Psoas muscle (tissue), 8 donors: ENCODE results near the gene PBX1. TPM values are rescaled to one million over a fixed set of nuclear protein-coding genes. Genes with fewer than 3 reads are reported as not detected.
A peak's percentile ranks its signal among the peaks of the same experiment; 100 is the strongest.

Experiments
- ATAC-seq, 4 donors: fragments of 200-7000 bp; cut with Tn5 transposase; one replicate each; pipeline ENCODE4 v1.9.1; 2020; ENCODE audit warnings: moderate library complexity in 3 of 4, mild to moderate bottlenecking in 2 of 4
- DNase-seq, 2 donors: peaks; one replicate each; pipeline ENCODE4 v3.0.0-alpha.2; 2020
- H3K27ac ChIP-seq: fragments of 200-600 bp; one replicate; pipeline ENCODE4 v1.8.0; 2022
- H3K27me3 ChIP-seq, 3 donors: fragments of 200-600 bp in 1 of 3; one replicate each; pipeline versions ENCODE4 v1.6.1 to v1.8.0; 2013 to 2022; ENCODE audit warnings: low read length in 2 of 3, mild to moderate bottlenecking in 2 of 3, moderate library complexity in 1 of 3; ENCODE audit not compliant: insufficient read depth in 3 of 3
- H3K36me3 ChIP-seq, 2 donors: fragments of 200-600 bp in 1 of 2; one replicate each; pipeline versions ENCODE4 v1.6.1 to v1.8.0; 2013 to 2022; ENCODE audit warnings: low read depth in 1 of 2, mild to moderate bottlenecking in 1 of 2, moderate library complexity in 1 of 2; ENCODE audit not compliant: insufficient read depth in 1 of 2
- H3K4me1 ChIP-seq: fragments of 200-600 bp; one replicate; pipeline ENCODE4 v1.8.0; 2022
- H3K4me3 ChIP-seq: fragments of 200-600 bp; one replicate; pipeline ENCODE4 v1.8.0; 2022; ENCODE audit warnings: mild to moderate bottlenecking
- H3K9me3 ChIP-seq: fragments of 200-600 bp; one replicate; pipeline ENCODE4 v1.8.0; 2022
- CTCF ChIP-seq: fragments of 200-600 bp; IDR thresholded peaks from one replicate; pipeline ENCODE4 v1.8.0; 2022; ENCODE audit warnings: antibody characterized with exemption
- WGBS, 3 donors: extraction: QIAGEN DNeasy Blood & Tissue Kit; methylation state at CpG; one replicate each; pipeline versions ENCODE4 v1.1.6 to v1.1.7; 2013; 5-methylcytosine and 5-hydroxymethylcytosine counted together
- intact Hi-C, 2 donors: fragments of 100-400 bp; cut with DNase I; formaldehyde crosslinking; loops; one replicate each; pipeline versions ENCODE4 v1.11.0 to v1.14.2; 2022
- polyA plus RNA-seq, 3 donors: library from polyadenylated mRNA; stranded (reverse); fragments of 200-250 nt; gene quantifications; one replicate each; pipeline ENCODE4 v1.2.3, GENCODE V29; 2013
- total RNA-seq, 4 donors: library from RNA; stranded (reverse); fragmentation: NEBNext Ultra II Directional in 2 of 4; extraction: Animal tissue kit (Norgen Biotek cat#: 25700) in 2 of 4; gene quantifications; one replicate each; pipeline versions ENCODE4 v1.2.1 to v1.2.4, GENCODE V29; 2021 to 2023
- donor health status: healthy with polysubstance abuse.
- donor health status: DM: no; HTN: no; CAD: no; lungs with moderate emphysema.
- donor health status: Bipolar disorder and iron deficiency.
- donor health status: healthy.
- donor health status: DM: yes; HTN: yes; CAD: no.
- donor health status: DM: no; HTN: no; CAD: no.
- donor health status: DM: no; HTN: no; CAD: no.
- donor health status: DM: yes; HTN: yes; CAD: no.

The PBX1 gene
- total and polyA plus RNA-seq, 7 donors: 10.6 to 69.9 (median 59.3) TPM

DNA sequence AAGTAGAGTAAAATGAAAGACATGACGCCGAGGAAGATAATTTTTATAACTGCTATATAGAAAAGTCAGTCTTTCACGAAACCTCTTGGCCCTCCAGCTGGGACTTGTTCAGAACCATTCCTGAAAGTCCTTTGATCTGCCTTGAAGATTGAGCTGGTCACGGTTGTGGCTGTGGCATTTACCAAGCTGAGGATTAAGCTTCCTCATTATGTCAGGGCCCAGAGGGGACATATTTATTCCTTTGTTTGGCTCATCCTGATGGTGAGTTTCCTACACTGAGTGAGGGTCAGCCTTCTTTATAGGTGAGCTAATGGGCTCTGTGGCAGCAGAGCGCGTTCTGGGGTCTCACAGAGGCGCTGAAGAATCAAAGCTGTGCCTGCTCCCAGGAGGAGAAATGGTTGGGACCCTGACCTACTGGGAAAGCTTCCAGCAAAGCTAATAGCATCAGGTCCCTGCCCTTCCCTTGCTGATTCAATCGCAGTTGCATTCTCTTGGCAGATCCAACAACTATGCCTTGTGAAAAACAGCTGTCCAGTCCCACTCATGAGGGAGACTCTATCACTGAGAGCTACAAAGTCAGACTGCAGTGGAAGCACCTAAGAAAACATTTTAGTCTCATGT lies 43.2 kb upstream of the PBX1 start:
- peak; percentile 59 to 77 (median 70) for ATAC-seq
- intact Hi-C loops: loop anchor here in 1 of 2 donors (5.0 kb wide), 1 partner anchor 41 kb away; the partner anchor contains the start of gene PBX1
- H3K27ac ChIP-seq: peak overlapping the region; percentile 64

GRCh38 chr1:164516591-164516990 lies 42.4 kb upstream of the PBX1 start:
- no peaks in the 10 kb centered on the region for H3K27me3 ChIP-seq
- no peaks in the 10 kb centered on the region for H3K9me3 ChIP-seq
- H3K4me3 ChIP-seq: no peak overlapping the region
- H3K27ac ChIP-seq: no peak overlapping the region
- intact Hi-C loops: loop anchor here in 1 of 2 donors (5.0 kb wide), 1 partner anchor 41 kb away; the partner anchor contains the start of gene PBX1
- TF ChIP-seq CTCF: no peak
- 90 to 91% (median 91%) methylated on average over 7 of the region's 7 CpGs for WGBS, 3 donors
- ATAC-seq (no peak), DNase-seq (no peak)
- no peaks in the 10 kb centered on the region for H3K36me3 ChIP-seq
- H3K4me1 ChIP-seq: peaks cover 12% of the 10 kb centered on the region

More for the DNA sequence above, 43.2 kb upstream of the PBX1 start:
- no peaks in the 10 kb centered on the region for H3K27me3 ChIP-seq
- H3K4me3 ChIP-seq: no peak overlapping the region
- WGBS, 3 donors: 31 to 46% (median 35%) methylated on average over 8 of the region's 8 CpGs
- TF ChIP-seq CTCF: no peak
- no peaks in the 10 kb centered on the region for H3K9me3 ChIP-seq
- peaks cover 12% of the 10 kb centered on the region for H3K4me1 ChIP-seq
- no peaks in the 10 kb centered on the region for H3K36me3 ChIP-seq
- no peak for DNase-seq

- ATAC-seq: no peak
- Histone ChIP-seq H3K27me3 (no peaks in the 10 kb centered on the region), H3K36me3 (no peaks in the 10 kb centered on the region), H3K4me1 (peaks cover 12% of the 10 kb centered on the region), H3K9me3 (no peaks in the 10 kb centered on the region), H3K27ac (no peak overlapping the region), H3K4me3 (no peak overlapping the region)
- TF ChIP-seq CTCF: no peak
- intact Hi-C loops: loop anchor here in 1 of 2 donors (5.0 kb wide), 1 partner anchor 38 kb away; the partner anchor contains the start of gene PBX1
- DNase-seq: no peak
- WGBS, 3 donors: 51 to 75% (median 57%) methylated on average over 3 of the region's 3 CpGs
Observed at GRCh38 chr1:164518692-164519332, 40.2 kb upstream of the PBX1 start.

DNA sequence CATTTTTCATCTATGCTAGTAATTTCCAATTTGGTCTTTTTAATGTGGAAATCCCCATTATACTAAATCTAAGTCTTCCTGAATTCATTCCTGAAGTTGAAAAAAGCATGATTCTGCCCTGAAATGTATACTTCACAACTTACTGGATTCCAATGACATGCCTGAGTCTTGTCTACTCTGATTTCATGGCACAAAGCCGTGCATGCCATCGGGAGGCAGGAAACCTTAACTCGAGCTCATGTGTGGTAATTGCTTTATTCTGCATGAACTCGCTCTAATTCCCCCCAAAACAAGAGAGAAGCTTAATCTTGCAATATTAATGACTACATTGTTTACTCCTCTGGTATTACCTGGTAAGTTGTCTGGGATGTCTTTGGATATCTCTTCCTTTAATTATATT lies 39.6 kb upstream of the PBX1 start:
- DNase-seq: no peak
- no peaks in the 10 kb centered on the region for H3K27me3 ChIP-seq
- H3K36me3 ChIP-seq: no peaks in the 10 kb centered on the region
- no peak for ATAC-seq
- H3K9me3 ChIP-seq: no peaks in the 10 kb centered on the region
- WGBS, 3 donors: 44 to 59% (median 46%) methylated on average over 4 of the region's 4 CpGs
- H3K4me3 ChIP-seq: no peak overlapping the region
- no peak for TF ChIP-seq CTCF
- no peak overlapping the region for H3K27ac ChIP-seq
- H3K4me1 ChIP-seq: peaks cover 12% of the 10 kb centered on the region
- intact Hi-C loops: loop anchor here in 1 of 2 donors (5.0 kb wide), 1 partner anchor 38 kb away; the partner anchor contains the start of gene PBX1
